ENCODE results near the gene COL9A1.

GRCh38 chr6:70172252-70172651 is 130.6 kb downstream of the COL9A1 start:
- TF ChIP-seq, protein P1, sequence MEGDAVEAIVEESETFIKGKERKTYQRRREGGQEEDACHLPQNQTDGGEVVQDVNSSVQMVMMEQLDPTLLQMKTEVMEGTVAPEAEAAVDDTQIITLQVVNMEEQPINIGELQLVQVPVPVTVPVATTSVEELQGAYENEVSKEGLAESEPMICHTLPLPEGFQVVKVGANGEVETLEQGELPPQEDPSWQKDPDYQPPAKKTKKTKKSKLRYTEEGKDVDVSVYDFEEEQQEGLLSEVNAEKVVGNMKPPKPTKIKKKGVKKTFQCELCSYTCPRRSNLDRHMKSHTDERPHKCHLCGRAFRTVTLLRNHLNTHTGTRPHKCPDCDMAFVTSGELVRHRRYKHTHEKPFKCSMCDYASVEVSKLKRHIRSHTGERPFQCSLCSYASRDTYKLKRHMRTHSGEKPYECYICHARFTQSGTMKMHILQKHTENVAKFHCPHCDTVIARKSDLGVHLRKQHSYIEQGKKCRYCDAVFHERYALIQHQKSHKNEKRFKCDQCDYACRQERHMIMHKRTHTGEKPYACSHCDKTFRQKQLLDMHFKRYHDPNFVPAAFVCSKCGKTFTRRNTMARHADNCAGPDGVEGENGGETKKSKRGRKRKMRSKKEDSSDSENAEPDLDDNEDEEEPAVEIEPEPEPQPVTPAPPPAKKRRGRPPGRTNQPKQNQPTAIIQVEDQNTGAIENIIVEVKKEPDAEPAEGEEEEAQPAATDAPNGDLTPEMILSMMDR (conservative IDR thresholded peaks at IDR 0.05 in 1 of 2, IDR thresholded peaks at IDR 0.05 in 1 of 2; ENCODE audit: extremely low read depth in 1 of 2, insufficient read depth in 1 of 2, low read depth in 1 of 2, low read length in 2 of 2), result no peak
- TF ChIP-seq EZH2 (IDR thresholded peaks at IDR 0.05; ENCODE audit: borderline replicate concordance, low read length), result no peak

All from mammary epithelial cell (primary cell).